Neural cell (in vitro differentiated cells): ENCODE data around the gene IQGAP2. TPM values are rescaled to one million over a fixed set of nuclear protein-coding genes. Genes with fewer than 3 reads are reported as not detected.

Experiments used
- H2AFZ ChIP-seq: fragments of 200-600, 300-800 bp; sonication (generic), shearing (Covaris generic); 2 replicates; pipeline ENCODE4 v1.6.0; 2014; ENCODE audit warnings: low read depth, mild to moderate bottlenecking, antibody characterized with exemption, low read length, moderate library complexity
- H3F3A ChIP-seq: fragments of 200-600 bp; shearing (Covaris generic); 2 replicates; pipeline ENCODE4 v1.6.1; 2016; ENCODE audit warnings: mild to moderate bottlenecking, moderate library complexity, mixed read lengths, antibody characterized with exemption, low read length; ENCODE audit not compliant: insufficient read depth, poor library complexity, severe bottlenecking
- H3K27ac ChIP-seq: fragments of 200-600, 300-800 bp; sonication (generic), shearing (Covaris generic); 2 replicates; pipeline ENCODE4 v1.5.1; 2014; ENCODE audit warnings: mild to moderate bottlenecking, low read length, moderate library complexity
- H3K27me3 ChIP-seq: fragments of 300-800, 200-600 bp; sonication (generic), shearing (Covaris generic); 2 replicates; pipeline ENCODE4 v1.6.0; 2014; ENCODE audit warnings: mild to moderate bottlenecking, low read depth, low read length, moderate library complexity; ENCODE audit not compliant: insufficient read depth
- H3K36me3 ChIP-seq: fragments of 300-800, 200-600 bp; sonication (generic), shearing (Covaris generic); 2 replicates; pipeline ENCODE4 v1.5.1; 2014; ENCODE audit warnings: mild to moderate bottlenecking, antibody characterized with exemption, low read length, moderate library complexity; ENCODE audit not compliant: insufficient read depth
- H3K4me2 ChIP-seq: fragments of 300-800, 200-600 bp; sonication (generic), shearing (Covaris generic); 2 replicates; pipeline ENCODE4 v1.6.0; 2014; ENCODE audit warnings: mild to moderate bottlenecking, low read length
- H3K4me3 ChIP-seq: fragments of 300-800, 200-600 bp; sonication (generic), shearing (Covaris generic); 2 replicates; pipeline ENCODE4 v1.5.1; 2014; ENCODE audit warnings: mild to moderate bottlenecking, low read length, moderate library complexity
- H3K79me2 ChIP-seq: fragments of 200-600 bp; shearing (Covaris generic); replicated peaks from 2 replicates; pipeline ENCODE4 v1.6.0; 2014; ENCODE audit warnings: mild to moderate bottlenecking, low read length, moderate library complexity; ENCODE audit not compliant: insufficient read depth
- H3K9ac ChIP-seq: fragments of 300-800, 200-600 bp; sonication (generic), shearing (Covaris generic); 2 replicates; pipeline ENCODE4 v1.6.1; 2016; ENCODE audit warnings: mild to moderate bottlenecking, low read length, mixed read lengths
- H3K9me2 ChIP-seq: fragments of 200-600 bp; shearing (Covaris generic); 2 replicates; pipeline ENCODE4 v1.6.1; 2016; ENCODE audit warnings: mild to moderate bottlenecking, low read length, mixed read lengths; ENCODE audit not compliant: insufficient read depth
- H3K9me3 ChIP-seq: fragments of 200-600, 300-800 bp; sonication (generic), shearing (Covaris generic); 2 replicates; pipeline ENCODE4 v1.6.1; 2016; ENCODE audit warnings: mild to moderate bottlenecking, mixed run types, low read length, moderate library complexity, mixed read lengths
- H4K20me1 ChIP-seq: fragments of 200-600 bp; shearing (Covaris generic); 2 replicates; pipeline ENCODE4 v1.6.1; 2016; ENCODE audit warnings: mild to moderate bottlenecking, mixed run types; ENCODE audit not compliant: insufficient read depth
- CTCF ChIP-seq: fragments of 450-650 bp; IDR thresholded peaks from 2 replicates; pipeline ENCODE4 v1.5.1; 2014; ENCODE audit warnings: antibody characterized with exemption, mild to moderate bottlenecking, moderate library complexity; ENCODE audit not compliant: poor library complexity, severe bottlenecking
- EP300 ChIP-seq: fragments of 450-650 bp; conservative IDR thresholded peaks from 2 replicates; pipeline ENCODE4 v1.6.1; 2014; ENCODE audit warnings: antibody characterized with exemption, mild to moderate bottlenecking, moderate library complexity; ENCODE audit not compliant: poor library complexity, severe bottlenecking
- EZH2 ChIP-seq: fragments of 200-600, 300-800 bp; shearing (Covaris generic), sonication (generic); IDR thresholded peaks from 2 replicates; pipeline ENCODE4 v1.6.1; 2014; ENCODE audit warnings: antibody characterized with exemption, low read length, borderline replicate concordance, mild to moderate bottlenecking; ENCODE audit not compliant: insufficient read depth, poor library complexity, severe bottlenecking
- MXI1 ChIP-seq: fragments of 450-650 bp; conservative IDR thresholded peaks from 2 replicates; pipeline ENCODE4 v1.6.1; 2014; ENCODE audit warnings: antibody characterized with exemption, mild to moderate bottlenecking; ENCODE audit not compliant: poor library complexity, severe bottlenecking
- POLR2AphosphoS5 ChIP-seq: IDR thresholded peaks from 2 replicates; pipeline ENCODE4 v1.6.1; 2012
- RAD21 ChIP-seq: fragments of 450-650 bp; conservative IDR thresholded peaks from 2 replicates; pipeline ENCODE4 v1.6.1; 2014; ENCODE audit warnings: antibody characterized with exemption, mild to moderate bottlenecking, moderate library complexity
- REST ChIP-seq: IDR thresholded peaks from 2 replicates; pipeline ENCODE4 v1.6.1; 2012; ENCODE audit warnings: borderline replicate concordance
- SMC3 ChIP-seq: fragments of 450-650 bp; conservative IDR thresholded peaks from 2 replicates; pipeline ENCODE4 v1.6.1; 2014; ENCODE audit warnings: antibody characterized with exemption, mild to moderate bottlenecking, moderate library complexity; ENCODE audit not compliant: poor library complexity
- TAF1 ChIP-seq: IDR thresholded peaks from 2 replicates; pipeline ENCODE4 v1.6.1; 2012; ENCODE audit warnings: low read depth
- polyA plus RNA-seq: library from polyadenylated mRNA; depleted of rRNA; stranded (reverse); fragments of >200 nt; gene quantifications from 2 replicates; pipeline ENCODE4 v1.2.3, GENCODE V29; 2014

IQGAP2 gene
- polyA plus RNA-seq, 1 donor from 2014 or later, result 5.2 TPM

- Histone ChIP-seq H3K4me2 (no peak overlapping the region), H4K20me1 (no peaks in the 10 kb centered on the region), H3F3A (no peaks in the 10 kb centered on the region), H3K9me2 (no peaks in the 10 kb centered on the region), H2AFZ (no peak overlapping the region), H3K27ac (no peak overlapping the region), H3K4me3 (no peak overlapping the region), H3K9ac (no peak overlapping the region), H3K27me3 (no peaks in the 10 kb centered on the region), H3K79me2 (no peaks in the 10 kb centered on the region), H3K36me3 (no peaks in the 10 kb centered on the region), H3K9me3 (no peaks in the 10 kb centered on the region)
- TF ChIP-seq MXI1, result no peak
- TF ChIP-seq SMC3, result no peak
- TF ChIP-seq RAD21, result no peak
- no peak for TF ChIP-seq TAF1
- no peak for TF ChIP-seq REST
- no peak for TF ChIP-seq CTCF
- no peak for TF ChIP-seq EZH2
- no peak for TF ChIP-seq POLR2AphosphoS5
- TF ChIP-seq EP300, result no peak
Observed at GRCh38 chr5:76592692-76593091, 189.6 kb downstream of the IQGAP2 start.

- Histone ChIP-seq H3K9me2 (no peaks in the 10 kb centered on the region), H3K4me2 (no peak overlapping the region), H3K9ac (no peak overlapping the region), H3K9me3 (no peaks in the 10 kb centered on the region), H3K79me2 (no peaks in the 10 kb centered on the region), H3K27me3 (no peaks in the 10 kb centered on the region), H3F3A (no peaks in the 10 kb centered on the region), H3K4me3 (no peak overlapping the region), H2AFZ (no peak overlapping the region), H3K27ac (no peak overlapping the region), H4K20me1 (no peaks in the 10 kb centered on the region), H3K36me3 (no peaks in the 10 kb centered on the region)
- no peak for TF ChIP-seq POLR2AphosphoS5
- no peak for TF ChIP-seq EP300
- TF ChIP-seq REST, result no peak
- no peak for TF ChIP-seq CTCF
- no peak for TF ChIP-seq MXI1
- no peak for TF ChIP-seq EZH2
- TF ChIP-seq SMC3, result no peak
- TF ChIP-seq RAD21, result no peak
- TF ChIP-seq TAF1, result no peak
Observed at GRCh38 chr5:76594107-76594506, 191.0 kb downstream of the IQGAP2 start.
